Uterus (tissue), 4 donors: Measurements from ENCODE around the gene GH1. TPM values are rescaled to one million over a fixed set of nuclear protein-coding genes. Genes with fewer than 3 reads are reported as not detected.

ENCODE experiments used
- DNase-seq, 2 donors: peaks; one replicate each; pipeline ENCODE4 v3.0.0-alpha.2; 2019 to 2020
- H3K27ac ChIP-seq, 2 donors: fragments of 200-600 bp; sonication (generic); 1 replicate in 1 of 2; 2 replicates in 1 of 2; pipeline ENCODE4 v1.5.1; 2016 to 2018
- H3K27me3 ChIP-seq, 2 donors: fragments of 200-600 bp; sonication (generic); one replicate each; pipeline ENCODE4 v1.5.1; 2018 to 2019; ENCODE audit warnings: control low read depth in 1 of 2
- H3K36me3 ChIP-seq, 2 donors: fragments of 200-600 bp; sonication (generic); one replicate each; pipeline ENCODE4 v1.5.1; 2019; ENCODE audit warnings: control low read depth in 1 of 2
- H3K4me1 ChIP-seq, 2 donors: fragments of 200-600 bp; sonication (generic); one replicate each; pipeline ENCODE4 v1.5.1; 2018 to 2019; ENCODE audit warnings: control low read depth in 1 of 2
- H3K4me3 ChIP-seq, 2 donors: fragments of 200-600 bp; sonication (generic); 1 replicate in 1 of 2; 2 replicates in 1 of 2; pipeline ENCODE4 v1.5.1; 2018 to 2019; ENCODE audit warnings: mild to moderate bottlenecking in 1 of 2
- H3K9me3 ChIP-seq, 2 donors: fragments of 200-600 bp; sonication (generic); one replicate each; pipeline ENCODE4 v1.5.1; 2019; ENCODE audit warnings: control low read depth in 1 of 2
- CTCF ChIP-seq, 4 experiments: fragments of 200-600 bp in 2 of 4; fragments of 450-650 bp in 2 of 4; sonication (generic) in 2 of 4; IDR thresholded peaks; one replicate each; pipeline ENCODE4 v1.5.1; 2016 to 2019; ENCODE audit warnings: antibody characterized with exemption in 4 of 4, mild to moderate bottlenecking in 2 of 4, moderate library complexity in 1 of 4
- POLR2A ChIP-seq, 2 donors: fragments of 450-650 bp; IDR thresholded peaks; one replicate each; pipeline ENCODE4 v1.6.1; 2016; ENCODE audit warnings: antibody characterized with exemption in 2 of 2, mild to moderate bottlenecking in 1 of 2, moderate library complexity in 1 of 2
- intact Hi-C: fragments of 100-400 bp; cut with DNase I; formaldehyde crosslinking; loops from one replicate; pipeline ENCODE4 v1.15.1; 2023; ENCODE audit warnings: low total_unique reads
- total RNA-seq, 4 donors: library from RNA; depleted of rRNA in 3 of 4; stranded (reverse); fragments of >200 nt in 3 of 4; gene quantifications; one replicate each; pipeline versions ENCODE4 v1.1.0 to v1.2.4, GENCODE V29; 2014 to 2023
- donor health status: DM: yes; HTN: yes; CAD: no.

The GH1 gene
- total RNA-seq, 4 donors from 2014 or later, result not detected

GRCh38 chr17:63940584-63940983 is 21.9 kb upstream of the GH1 start:
- Histone ChIP-seq H3K27me3 (no peaks in the 10 kb centered on the region), H3K4me3 (no peak overlapping the region), H3K4me1 (no peaks in the 10 kb centered on the region), H3K9me3 (no peaks in the 10 kb centered on the region), H3K27ac (no peak overlapping the region), H3K36me3 (no peaks in the 10 kb centered on the region)
- no peak for DNase-seq
- TF ChIP-seq CTCF (IDR thresholded peaks at IDR 0.05) (no peak), POLR2A (IDR thresholded peaks at IDR 0.05) (no peak)
- intact Hi-C loops, result no loop called here

- TF ChIP-seq POLR2A (IDR thresholded peaks at IDR 0.05), result no peak
- no peak for TF ChIP-seq CTCF (IDR thresholded peaks at IDR 0.05)
- intact Hi-C loops, result no loop called here
- H3K9me3 ChIP-seq, result no peaks in the 10 kb centered on the region
- DNase-seq, result no peak
- no peak overlapping the region for H3K27ac ChIP-seq
- H3K4me3 ChIP-seq, result no peak overlapping the region
- no peaks in the 10 kb centered on the region for H3K4me1 ChIP-seq
- H3K36me3 ChIP-seq, result no peaks in the 10 kb centered on the region
- no peaks in the 10 kb centered on the region for H3K27me3 ChIP-seq
Measured at GRCh38 chr17:63939884-63940283, 21.2 kb upstream of the GH1 start.

- intact Hi-C loops, result no loop called here
- Histone ChIP-seq H3K4me3 (no peak overlapping the region), H3K36me3 (no peaks in the 10 kb centered on the region), H3K27ac (no peak overlapping the region), H3K9me3 (no peaks in the 10 kb centered on the region), H3K27me3 (no peaks in the 10 kb centered on the region), H3K4me1 (no peaks in the 10 kb centered on the region)
- TF ChIP-seq POLR2A (IDR thresholded peaks at IDR 0.05) (no peak), CTCF (IDR thresholded peaks at IDR 0.05) (no peak)
- no peak for DNase-seq
Measured at GRCh38 chr17:63939401-63939800, 20.8 kb upstream of the GH1 start.

- H3K4me3 ChIP-seq, result no peak overlapping the region
- no peaks in the 10 kb centered on the region for H3K4me1 ChIP-seq
- no peak for DNase-seq
- intact Hi-C loops, result no loop called here
- no peaks in the 10 kb centered on the region for H3K27me3 ChIP-seq
- H3K9me3 ChIP-seq, result no peaks in the 10 kb centered on the region
- no peaks in the 10 kb centered on the region for H3K36me3 ChIP-seq
- TF ChIP-seq POLR2A (IDR thresholded peaks at IDR 0.05), result no peak
- no peak for TF ChIP-seq CTCF (IDR thresholded peaks at IDR 0.05)
- H3K27ac ChIP-seq, result no peak overlapping the region
Measured at GRCh38 chr17:63937920-63938319, 19.3 kb upstream of the GH1 start.

GRCh38 chr17:63937319-63937718 is 18.7 kb upstream of the GH1 start:
- TF ChIP-seq POLR2A (IDR thresholded peaks at IDR 0.05), result no peak
- no peak for TF ChIP-seq CTCF (IDR thresholded peaks at IDR 0.05)
- Histone ChIP-seq H3K9me3 (no peaks in the 10 kb centered on the region), H3K27me3 (no peaks in the 10 kb centered on the region), H3K36me3 (no peaks in the 10 kb centered on the region), H3K27ac (no peak overlapping the region), H3K4me3 (no peak overlapping the region), H3K4me1 (no peaks in the 10 kb centered on the region)
- DNase-seq, result no peak
- intact Hi-C loops, result no loop called here
